Measurements from ENCODE around the gene NEMF. TPM values are rescaled to one million over a fixed set of nuclear protein-coding genes. Genes with fewer than 3 reads are reported as not detected.

The NEMF gene
- total RNA-seq, 1 experiment from 2014 or later = 54.0 TPM

GRCh38 chr14:49767571-49768300, 84.9 kb downstream of the NEMF start, which contains the start of gene KLHDC2:
Gene KLHDC2, plus strand, starts transcription at chr14:49768153. Its CDS starts 316 bp downstream, at chr14:49768469.
- DNase-seq = peak; percentile 94
- Histone ChIP-seq H3F3A (ENCODE audit: low read length, unreplicated experiment) (no peaks in the 10 kb centered on the region), H3K27ac (ENCODE audit: low read length) (peak within 1 kb of the TSS; percentile 84), H3K36me3 (ENCODE audit: low read depth, low read length) (no peaks in the 10 kb centered on the region), H4K20me1 (ENCODE audit: low read length) (peaks cover 9% of the 10 kb centered on the region; the same call in 1 of the 2 replicates), H3K4me3 (ENCODE audit: low read length) (peak within 1 kb of the TSS; percentile 94), H3K9me2 (replicated peaks; ENCODE audit: low read length) (no peaks in the 10 kb centered on the region), H3K4me2 (ENCODE audit: low read length) (peak within 1 kb of the TSS; percentile 94), H3K9me3 (ENCODE audit: low read length) (no peaks in the 10 kb centered on the region), H3K4me1 (ENCODE audit: insufficient read depth, low read length) (peaks cover 33% of the 10 kb centered on the region), H3K9ac (ENCODE audit: low read length) (peak within 1 kb of the TSS; percentile 92), H3K79me2 (ENCODE audit: low read length) (peaks cover 43% of the 10 kb centered on the region), H2AFZ (ENCODE audit: low read length) (peak within 1 kb of the TSS; percentile 98), H3K27me3 (ENCODE audit: low read length) (no peaks in the 10 kb centered on the region)
- ChIA-PET CTCF (interaction anchor here (0.5 to 2.6 kb wide), 8 partner anchors 63 to 973 kb away, joined by 3 to 21 read pairs (median 5); partner anchors contain the start of gene POLE2), POLR2A (ENCODE audit: unreplicated experiment) (interaction anchor here (0.5 to 1.5 kb wide), 15 partner anchors 16 to 982 kb away, joined by 3 to 29 read pairs (median 5); partner anchors contain the start of genes DNAAF2, KLHDC1, NEMF and POLE2)
- TF ChIP-seq EZH2phosphoT487 (IDR thresholded peaks at IDR 0.05; ENCODE audit: borderline replicate concordance, low read length) = no peak
- peak; percentile 63; the same call in 1 of the 2 replicates for TF ChIP-seq CTCF (conservative IDR thresholded peaks at IDR 0.05; ENCODE audit: low read depth, low read length)
- BruUV-seq (replicated peaks) = no TSS peak
- peak; percentile 74 for ATAC-seq
- intact Hi-C loops (cut with micrococcal nuclease) = loop anchor here (1.0 to 5.0 kb wide), 2 partner anchors 182 to 340 kb away; no protein-coding TSS in a partner anchor

GRCh38 chr14:49767270-49767570, 85.4 kb downstream of the NEMF start:
- H3K9ac ChIP-seq (ENCODE audit: low read length) = peak overlapping the region; percentile 92
- no peaks in the 10 kb centered on the region for H3K27me3 ChIP-seq (ENCODE audit: low read length)
- peak overlapping the region; percentile 84 for H3K27ac ChIP-seq (ENCODE audit: low read length)
- intact Hi-C loops (cut with micrococcal nuclease) = loop anchor here (1.0 to 5.0 kb wide), 2 partner anchors 182 to 340 kb away; no protein-coding TSS in a partner anchor
- H2AFZ ChIP-seq (ENCODE audit: low read length) = peak overlapping the region; percentile 98
- POLR2A ChIA-PET (ENCODE audit: unreplicated experiment) = interaction anchor here (0.5 to 1.5 kb wide), 13 partner anchors 16 to 982 kb away, joined by 3 to 29 read pairs (median 6); partner anchors contain the start of genes DNAAF2, KLHDC1, NEMF and POLE2
- CTCF ChIA-PET = interaction anchor here (0.6 to 2.6 kb wide), 7 partner anchors 63 to 180 kb away, joined by 3 to 21 read pairs (median 6); partner anchors contain the start of gene POLE2
- no TSS peak for BruUV-seq (replicated peaks)
- peaks cover 33% of the 10 kb centered on the region for H3K4me1 ChIP-seq (ENCODE audit: insufficient read depth, low read length)
- DNase-seq = no peak
- H3K9me2 ChIP-seq (replicated peaks; ENCODE audit: low read length) = no peaks in the 10 kb centered on the region
- H3K36me3 ChIP-seq (ENCODE audit: low read depth, low read length) = no peaks in the 10 kb centered on the region
- H4K20me1 ChIP-seq (ENCODE audit: low read length) = peaks cover 9% of the 10 kb centered on the region; the same call in 1 of the 2 replicates
- H3K9me3 ChIP-seq (ENCODE audit: low read length) = no peaks in the 10 kb centered on the region
- H3K4me2 ChIP-seq (ENCODE audit: low read length) = peak overlapping the region; percentile 94
- no peak for TF ChIP-seq CTCF (conservative IDR thresholded peaks at IDR 0.05; ENCODE audit: low read depth, low read length)
- TF ChIP-seq EZH2 (IDR thresholded peaks at IDR 0.05; ENCODE audit: low read length, unreplicated experiment) = no peak
- TF ChIP-seq EZH2phosphoT487 (IDR thresholded peaks at IDR 0.05; ENCODE audit: borderline replicate concordance, low read length) = no peak
- H3K79me2 ChIP-seq (ENCODE audit: low read length) = peaks cover 42% of the 10 kb centered on the region
- no peaks in the 10 kb centered on the region for H3F3A ChIP-seq (ENCODE audit: low read length, unreplicated experiment)
- no peak for ATAC-seq
- peak overlapping the region; percentile 94 for H3K4me3 ChIP-seq (ENCODE audit: low read length)
